H9 (cell line): ENCODE results near the gene ARHGEF2. TPM values are rescaled to one million over a fixed set of nuclear protein-coding genes. Genes with fewer than 3 reads are reported as not detected.

Experiments
- DNase-seq: peaks from one replicate; pipeline ENCODE4 v3.0.0-alpha.2; 2017
- H2AFZ ChIP-seq: one replicate; pipeline ENCODE4 v1.6.1; 2013; ENCODE audit warnings: mild to moderate bottlenecking, low read length, control low read depth, moderate library complexity
- H2AK5ac ChIP-seq: 2 replicates; pipeline ENCODE4 v1.6.1; 2013; ENCODE audit warnings: low read length, control low read depth, mixed read lengths; ENCODE audit not compliant: insufficient read length
- H2BK120ac ChIP-seq: one replicate; pipeline ENCODE4 v1.6.1; 2013; ENCODE audit warnings: low read depth, mild to moderate bottlenecking, low read length, control low read depth, inconsistent platforms; ENCODE audit not compliant: poor library complexity, severe bottlenecking
- H2BK12ac ChIP-seq: 2 replicates; pipeline ENCODE4 v1.6.1; 2013; ENCODE audit warnings: low read length, control low read depth, mixed read lengths, low read depth; ENCODE audit not compliant: insufficient read length
- H2BK15ac ChIP-seq: 2 replicates; pipeline ENCODE4 v1.6.1; 2013; ENCODE audit warnings: low read depth, low read length, control low read depth
- H2BK20ac ChIP-seq: one replicate; pipeline ENCODE4 v1.6.1; 2013; ENCODE audit warnings: low read depth, mild to moderate bottlenecking, low read length, control low read depth, inconsistent platforms; ENCODE audit not compliant: poor library complexity, severe bottlenecking
- H2BK5ac ChIP-seq: 2 replicates; pipeline ENCODE4 v1.6.1; 2013; ENCODE audit warnings: low read length, control low read depth, mixed read lengths; ENCODE audit not compliant: insufficient read length
- H3K14ac ChIP-seq: 2 replicates; pipeline ENCODE4 v1.6.1; 2013; ENCODE audit warnings: low read length, control low read depth; ENCODE audit not compliant: insufficient read depth
- H3K18ac ChIP-seq: 2 replicates; pipeline ENCODE4 v1.6.1; 2013; ENCODE audit warnings: low read depth, mild to moderate bottlenecking, mixed read lengths, low read length, control low read depth; ENCODE audit not compliant: insufficient read length
- H3K23ac ChIP-seq: 2 replicates; pipeline ENCODE4 v1.6.1; 2013; ENCODE audit warnings: low read length, control low read depth, mixed read lengths, low read depth; ENCODE audit not compliant: insufficient read length
- H3K23me2 ChIP-seq: 2 replicates; pipeline ENCODE4 v1.6.1; 2013; ENCODE audit warnings: low read depth, mild to moderate bottlenecking, mixed read lengths, low read length, control low read depth; ENCODE audit not compliant: insufficient read length, poor library complexity, severe bottlenecking
- H3K27ac ChIP-seq: 2 replicates; pipeline ENCODE4 v1.5.1; 2013; ENCODE audit warnings: low read length, control low read depth, mixed read lengths, low read depth; ENCODE audit not compliant: insufficient read length
- H3K27me3 ChIP-seq: 2 replicates; pipeline ENCODE4 v1.6.1; 2013; ENCODE audit warnings: low read length, control low read depth, inconsistent platforms; ENCODE audit not compliant: insufficient read depth
- H3K4ac ChIP-seq: 2 replicates; pipeline ENCODE4 v1.6.1; 2013; ENCODE audit warnings: low read depth, mild to moderate bottlenecking, control low read depth, inconsistent platforms, low read length, moderate library complexity
- H3K4me1 ChIP-seq: 2 replicates; pipeline ENCODE4 v1.6.1; 2013; ENCODE audit warnings: low read length, control low read depth, inconsistent platforms; ENCODE audit not compliant: insufficient read depth
- H3K4me2 ChIP-seq: 2 replicates; pipeline ENCODE4 v1.6.1; 2013; ENCODE audit warnings: low read length, control low read depth, mixed read lengths; ENCODE audit not compliant: insufficient read length, insufficient read depth
- H3K56ac ChIP-seq: 2 replicates; pipeline ENCODE4 v1.6.1; 2013; ENCODE audit warnings: low read depth, mild to moderate bottlenecking, mixed read lengths, low read length, control low read depth; ENCODE audit not compliant: insufficient read length
- H3K79me1 ChIP-seq: 2 replicates; pipeline ENCODE4 v1.6.1; 2013; ENCODE audit warnings: low read depth, mild to moderate bottlenecking, moderate library complexity, low read length, control low read depth, inconsistent platforms; ENCODE audit not compliant: insufficient read depth, poor library complexity, severe bottlenecking
- H3K79me2 ChIP-seq: 2 replicates; pipeline ENCODE4 v1.6.1; 2013; ENCODE audit warnings: low read length, control low read depth, inconsistent platforms; ENCODE audit not compliant: insufficient read depth
- H3K9ac ChIP-seq: 2 replicates; pipeline ENCODE4 v1.6.1; 2013; ENCODE audit warnings: low read length, control low read depth, mixed read lengths; ENCODE audit not compliant: insufficient read length; ENCODE audit errors: extremely low read depth
- H3K9me3 ChIP-seq: one replicate; pipeline ENCODE4 v1.6.1; 2013; ENCODE audit warnings: low read depth, low read length, inconsistent platforms; ENCODE audit not compliant: control insufficient read depth
- H3T11ph ChIP-seq: one replicate; pipeline ENCODE4 v1.6.1; 2013; ENCODE audit warnings: mild to moderate bottlenecking, low read length, control low read depth, inconsistent platforms
- H4K20me1 ChIP-seq: one replicate; pipeline ENCODE4 v1.6.1; 2013; ENCODE audit not compliant: control insufficient read depth, insufficient read length, insufficient read depth
- H4K5ac ChIP-seq: 2 replicates; pipeline ENCODE4 v1.6.1; 2013; ENCODE audit warnings: low read depth, mild to moderate bottlenecking, mixed read lengths, low read length, control low read depth; ENCODE audit not compliant: insufficient read length
- H4K8ac ChIP-seq: replicated peaks from 2 replicates; pipeline ENCODE4 v1.6.1; 2013; ENCODE audit warnings: low read length, control low read depth, mixed read lengths, low read depth; ENCODE audit not compliant: insufficient read length
- H4K91ac ChIP-seq: 2 replicates; pipeline ENCODE4 v1.6.1; 2013; ENCODE audit warnings: low read depth, mild to moderate bottlenecking, moderate library complexity, mixed read lengths, low read length, control low read depth; ENCODE audit not compliant: insufficient read length
- H3K27ac Mint-ChIP-seq, 3 experiments: 2 replicates in 2 of 3; 3 replicates in 1 of 3; pipeline ENCODE4 v1.8.0; 2020 to 2021; ENCODE audit warnings: mixed read lengths in 3 of 3, mild to moderate bottlenecking in 1 of 3, moderate library complexity in 1 of 3
- H3K27me3 Mint-ChIP-seq: 2 replicates; pipeline ENCODE4 v1.8.0; 2021; ENCODE audit warnings: low read depth, mild to moderate bottlenecking, moderate library complexity, mixed read lengths
- H3K36me3 Mint-ChIP-seq, 3 experiments: 2 replicates in 2 of 3; 3 replicates in 1 of 3; pipeline ENCODE4 v1.8.0; 2020 to 2021; ENCODE audit warnings: low read depth in 3 of 3, mixed read lengths in 3 of 3; ENCODE audit not compliant: insufficient read depth in 1 of 3
- H3K4me1 Mint-ChIP-seq, 2 experiments: 2 replicates each; pipeline ENCODE4 v1.8.0; 2020; ENCODE audit warnings: mixed read lengths in 2 of 2
- H3K4me3 Mint-ChIP-seq, 2 experiments: 2 replicates in 1 of 2; 3 replicates in 1 of 2; pipeline ENCODE4 v1.8.0; 2020 to 2021; ENCODE audit warnings: mild to moderate bottlenecking in 2 of 2, mixed read lengths in 2 of 2, moderate library complexity in 1 of 2
- H3K9me3 Mint-ChIP-seq, 2 experiments: 2 replicates in 1 of 2; 3 replicates in 1 of 2; pipeline ENCODE4 v1.8.0; 2020; ENCODE audit warnings: mild to moderate bottlenecking in 2 of 2, mixed read lengths in 2 of 2, moderate library complexity in 1 of 2
- CTCF ChIP-seq: fragments of 200-600 bp; sonication (generic); conservative IDR thresholded peaks from 3 replicates; pipeline ENCODE4 v1.8.0; 2021; ENCODE audit warnings: antibody characterized with exemption, mild to moderate bottlenecking
- WGBS: extraction: QIAGEN DNeasy Blood & Tissue Kit; methylation state at CpG from one replicate; pipeline ENCODE4 v1.1.7; 2013; ENCODE audit warnings: missing lambda C conversion rate, low lambda C conversion rate, mixed read lengths; ENCODE audit not compliant: insufficient read length; ENCODE audit errors: extremely low coverage; 5-methylcytosine and 5-hydroxymethylcytosine counted together
- total RNA-seq: library from RNA; stranded (reverse); gene quantifications from 2 replicates; pipeline ENCODE4 v1.2.1, GENCODE V29; 2021

ARHGEF2 gene
- total RNA-seq, 1 experiment from 2014 or later = 111 TPM

DNA sequence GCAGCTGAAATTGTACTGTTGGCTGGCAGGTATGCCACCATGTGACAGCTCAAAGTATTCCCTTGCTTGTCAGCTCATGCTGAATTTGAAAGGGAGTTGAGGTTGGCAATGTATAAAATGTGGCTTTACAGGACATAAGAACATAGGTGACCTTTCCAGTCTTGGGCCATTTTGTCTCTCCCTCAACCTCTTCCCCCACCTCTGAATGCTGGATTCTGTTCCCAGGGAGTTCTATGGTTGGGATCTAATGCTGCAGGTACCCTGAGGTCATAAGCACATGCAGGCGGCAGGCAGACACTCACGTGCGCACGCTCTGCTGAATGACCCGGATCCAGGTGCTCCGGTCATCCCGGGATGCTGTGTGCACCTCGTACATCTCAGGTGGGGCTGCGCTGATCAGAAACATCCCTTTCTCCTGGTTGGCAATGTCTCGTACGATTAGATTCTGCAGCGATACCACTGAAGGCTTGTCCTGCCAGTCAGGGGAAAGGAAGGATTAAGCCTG, 20.9 kb downstream of the ARHGEF2 start:
- Histone ChIP-seq H3T11ph (no peak overlapping the region), H3K56ac (no peak overlapping the region), H3K79me1 (peaks cover 5% of the 10 kb centered on the region), H3K4me2 (no peak overlapping the region), H4K8ac (no peak overlapping the region), H2BK12ac (no peak overlapping the region), H3K9ac (no peak overlapping the region), H2BK120ac (no peak overlapping the region), H3K18ac (no peak overlapping the region), H2AFZ (no peak overlapping the region), H3K27ac (no peak overlapping the region), H3K23ac (no peak overlapping the region), H4K20me1 (no peaks in the 10 kb centered on the region), H2AK5ac (no peak overlapping the region), H3K79me2 (no peaks in the 10 kb centered on the region), H3K4me1 (no peaks in the 10 kb centered on the region), H2BK20ac (no peak overlapping the region), H3K27me3 (no peaks in the 10 kb centered on the region), H2BK5ac (no peak overlapping the region), H3K23me2 (no peaks in the 10 kb centered on the region), H3K9me3 (no peaks in the 10 kb centered on the region), H4K5ac (no peak overlapping the region), H2BK15ac (no peak overlapping the region), H3K4ac (no peak overlapping the region), H3K14ac (no peak overlapping the region), H4K91ac (no peak overlapping the region)
- Mint-ChIP-seq H3K36me3 (peaks cover 54 to 91% (median 85%) of the 10 kb centered on the region in 3 experiments), H3K27me3 (no peaks in the 10 kb centered on the region), H3K9me3 (no peaks in the 10 kb centered on the region), H3K4me1 (0 out of 4 replicates have a peak, but pooled peaks cover 0 to 6% of the 10 kb centered on the region in 2 experiments), H3K27ac (no peak overlapping the region; a peak in 1 of 7 replicates), H3K4me3 (no peak overlapping the region)
- DNase-seq = no peak
- TF ChIP-seq CTCF = no peak
- WGBS = no CpG with 5 or more reads among the region's 12 CpGs
